HFFc6 (cell line): ENCODE results near the gene RTN4. TPM values are rescaled to one million over a fixed set of nuclear protein-coding genes. Genes with fewer than 3 reads are reported as not detected.

Experiments used
- DNase-seq: peaks from one replicate; pipeline ENCODE4 v3.0.0-alpha.2; 2018
- H3K27ac Mint-ChIP-seq: 2 replicates; pipeline ENCODE4 v1.8.0; 2020; ENCODE audit warnings: mild to moderate bottlenecking, mixed read lengths
- H3K27me3 Mint-ChIP-seq: 2 replicates; pipeline ENCODE4 v1.8.0; 2021; ENCODE audit warnings: mild to moderate bottlenecking, moderate library complexity, mixed read lengths; ENCODE audit not compliant: insufficient read depth
- H3K36me3 Mint-ChIP-seq: 2 replicates; pipeline ENCODE4 v1.8.0; 2021; ENCODE audit warnings: low read depth, mixed read lengths
- H3K4me1 Mint-ChIP-seq: 2 replicates; pipeline ENCODE4 v1.8.0; 2020; ENCODE audit warnings: low read depth, mixed read lengths
- H3K4me3 Mint-ChIP-seq: 2 replicates; pipeline ENCODE4 v1.8.0; 2020; ENCODE audit warnings: mild to moderate bottlenecking, moderate library complexity, mixed read lengths
- H3K9me3 Mint-ChIP-seq: 2 replicates; pipeline ENCODE4 v1.8.0; 2020; ENCODE audit warnings: mild to moderate bottlenecking, mixed read lengths
- long read RNA-seq: library from polyadenylated mRNA; unstranded; transcript quantifications from one replicate; pipeline ENCODE4 v2.0.0, GENCODE V29; 2019
- total RNA-seq, 6 experiments: library from RNA; stranded (reverse); fragmentation: NEBNext Ultra II Directional; extraction: Animal tissue kit (Norgen Biotek cat#: 25700); gene quantifications; 2 replicates in 1 of 6; 3 replicates in 5 of 6; pipeline ENCODE4 v1.2.3, GENCODE V29; 2021
- TF ChIP-seq, protein P1 (sequence below): fragments of 200-600 bp; sonication (generic); IDR thresholded peaks from 2 replicates; pipeline ENCODE4 v1.5.0; 2021; ENCODE audit warnings: antibody characterized with exemption, mild to moderate bottlenecking

Gene RTN4
- total RNA-seq = 1,000 to 10,000 TPM in 1 of 6 experiments, 100 to 1,000 TPM in 5; 820 to 1,001 (median 831) TPM
- long read RNA-seq, transcript RTN4-201 (7 exons, 2,333 nt) = major isoform, 86 of 193 reads
- long read RNA-seq, transcript RTN4-215 (2 exons, 860 nt) = minor isoform, 6 of 193 reads
- long read RNA-seq, partial matches to known transcripts = 40 of 193 reads
- long read RNA-seq, other reads (novel, unspliced or antisense) = 52 of 193 reads

DNA sequence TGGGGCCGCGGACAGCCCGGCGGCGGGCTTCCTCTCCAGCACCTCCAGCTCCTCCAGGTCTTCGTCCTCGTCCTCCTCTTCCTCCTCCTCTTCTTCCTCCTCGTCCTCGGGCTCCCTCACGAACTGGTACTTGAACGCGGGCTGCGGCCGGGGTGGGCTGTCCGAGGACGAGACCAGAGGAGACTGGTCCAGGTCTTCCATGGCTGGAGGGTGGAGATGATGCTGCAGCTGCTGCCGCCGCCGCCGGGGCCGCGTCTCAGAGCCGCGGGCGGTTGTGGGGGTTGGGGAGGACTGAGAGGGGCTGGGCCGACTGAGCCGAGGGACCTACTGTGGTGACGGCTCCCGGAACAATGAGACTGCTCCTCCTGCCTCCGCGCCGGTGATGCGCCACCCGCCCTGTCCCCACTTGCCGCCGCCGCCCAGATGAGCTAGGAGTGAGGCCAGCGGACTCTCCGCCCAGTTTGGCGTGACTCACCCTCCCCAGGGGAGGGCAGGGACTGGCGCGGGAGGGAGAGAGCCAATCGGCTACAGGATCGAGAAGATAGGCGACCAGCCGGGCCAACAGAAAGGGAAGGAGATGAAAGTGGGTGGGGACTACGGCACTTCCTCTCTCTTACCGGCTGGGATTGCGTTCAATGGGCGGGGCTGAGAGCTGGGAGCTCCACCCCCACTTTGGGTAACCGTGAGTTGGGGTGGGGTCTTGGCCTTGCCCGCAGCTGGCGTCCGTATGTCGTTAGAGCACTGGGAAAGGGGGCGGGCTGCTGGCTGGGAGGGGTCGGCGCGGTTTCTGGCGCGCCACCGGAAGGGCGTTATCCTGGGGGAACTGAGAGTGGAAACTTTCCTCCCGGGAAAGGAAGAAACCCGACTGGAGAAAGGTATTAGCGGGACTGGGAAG, at the start of gene RTN4:
Gene RTN4 (minus strand): TSS at position 352 of the 895 bp plus-strand sequence. CDS start 151 bp downstream, at position 201.
- Mint-ChIP-seq H3K27ac (peak within 1 kb of the TSS; percentile 100), H3K4me1 (peaks cover 48% of the 10 kb centered on the region), H3K9me3 (peaks cover 14% of the 10 kb centered on the region), H3K4me3 (peak within 1 kb of the TSS; percentile 100), H3K27me3 (peaks cover 11% of the 10 kb centered on the region), H3K36me3 (peaks cover 48% of the 10 kb centered on the region)
- DNase-seq = peak; percentile 99
- TF ChIP-seq, protein P1, sequence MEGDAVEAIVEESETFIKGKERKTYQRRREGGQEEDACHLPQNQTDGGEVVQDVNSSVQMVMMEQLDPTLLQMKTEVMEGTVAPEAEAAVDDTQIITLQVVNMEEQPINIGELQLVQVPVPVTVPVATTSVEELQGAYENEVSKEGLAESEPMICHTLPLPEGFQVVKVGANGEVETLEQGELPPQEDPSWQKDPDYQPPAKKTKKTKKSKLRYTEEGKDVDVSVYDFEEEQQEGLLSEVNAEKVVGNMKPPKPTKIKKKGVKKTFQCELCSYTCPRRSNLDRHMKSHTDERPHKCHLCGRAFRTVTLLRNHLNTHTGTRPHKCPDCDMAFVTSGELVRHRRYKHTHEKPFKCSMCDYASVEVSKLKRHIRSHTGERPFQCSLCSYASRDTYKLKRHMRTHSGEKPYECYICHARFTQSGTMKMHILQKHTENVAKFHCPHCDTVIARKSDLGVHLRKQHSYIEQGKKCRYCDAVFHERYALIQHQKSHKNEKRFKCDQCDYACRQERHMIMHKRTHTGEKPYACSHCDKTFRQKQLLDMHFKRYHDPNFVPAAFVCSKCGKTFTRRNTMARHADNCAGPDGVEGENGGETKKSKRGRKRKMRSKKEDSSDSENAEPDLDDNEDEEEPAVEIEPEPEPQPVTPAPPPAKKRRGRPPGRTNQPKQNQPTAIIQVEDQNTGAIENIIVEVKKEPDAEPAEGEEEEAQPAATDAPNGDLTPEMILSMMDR = no peak

DNA sequence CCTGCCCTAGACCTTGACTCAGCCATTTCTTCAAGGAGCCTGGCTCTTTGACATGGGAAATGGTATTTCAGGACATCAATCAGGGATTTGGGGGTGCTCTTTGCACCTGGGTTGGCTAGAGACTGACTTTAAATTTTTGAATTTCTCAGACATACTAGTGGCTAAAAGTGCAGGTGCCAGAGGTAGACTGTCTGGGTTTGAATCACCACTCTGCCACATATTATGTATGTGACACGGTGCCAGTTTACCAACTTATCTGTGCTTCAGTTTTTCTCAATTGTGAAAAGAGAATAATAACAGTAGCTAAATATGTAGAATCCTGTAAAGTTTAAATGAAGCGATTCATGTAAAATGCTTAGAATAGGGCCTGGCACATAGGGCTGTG, 49.2 kb upstream of the RTN4 start:
- TF ChIP-seq, protein P1 = no peak
- H3K27me3 Mint-ChIP-seq = no peaks in the 10 kb centered on the region
- DNase-seq = no peak
- H3K27ac Mint-ChIP-seq = peak overlapping the region; percentile 94
- H3K36me3 Mint-ChIP-seq = no peaks in the 10 kb centered on the region
- H3K9me3 Mint-ChIP-seq = no peaks in the 10 kb centered on the region
- H3K4me1 Mint-ChIP-seq = peaks cover 3% of the 10 kb centered on the region
- H3K4me3 Mint-ChIP-seq = no peak overlapping the region

DNA sequence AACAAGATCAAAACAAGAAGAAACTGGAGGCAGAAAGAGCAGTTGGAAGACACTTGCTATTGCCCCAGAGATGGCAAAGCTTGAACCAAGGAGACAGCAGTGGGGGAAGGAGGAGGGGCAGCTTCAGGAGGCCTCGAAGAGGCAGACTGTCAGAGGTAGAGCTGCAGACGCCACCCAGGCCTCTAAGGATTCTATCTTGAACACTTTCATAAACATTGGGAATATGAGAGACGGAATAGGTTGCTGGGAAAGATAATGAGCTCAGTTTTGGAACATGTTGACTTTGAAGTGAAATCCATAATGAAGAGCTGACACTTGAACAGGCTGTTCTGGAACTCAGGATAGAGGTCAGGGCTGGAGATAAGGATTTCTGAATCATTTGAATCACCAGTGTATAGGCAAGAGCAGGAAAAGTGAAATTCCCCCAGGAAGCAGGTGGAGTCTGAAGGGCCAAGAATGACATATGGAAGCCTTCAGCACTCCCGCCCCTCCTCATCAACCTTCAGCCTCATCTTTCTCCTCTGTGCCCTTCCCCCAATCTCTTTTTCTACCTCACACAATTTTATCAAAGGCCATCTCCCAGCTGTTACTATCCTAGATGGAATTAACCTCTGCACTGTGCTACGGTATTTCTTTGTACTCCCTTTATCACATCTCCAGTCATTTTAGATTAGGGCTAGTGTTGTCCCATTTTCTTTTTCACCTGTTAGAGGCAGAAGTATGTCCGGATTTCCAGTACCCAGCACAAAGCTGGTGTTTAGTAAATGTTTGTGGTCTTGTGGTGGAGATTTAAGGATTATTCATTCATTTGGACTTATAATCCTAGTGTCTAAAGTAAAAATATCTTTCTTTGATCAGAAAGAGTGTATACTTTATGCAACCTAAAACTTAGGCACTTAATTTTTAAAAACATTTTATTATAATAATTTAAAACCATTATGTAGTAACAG, 47.5 kb upstream of the RTN4 start:
- Mint-ChIP-seq H3K4me3 (no peak overlapping the region), H3K9me3 (no peaks in the 10 kb centered on the region), H3K4me1 (peaks cover 20% of the 10 kb centered on the region), H3K36me3 (no peaks in the 10 kb centered on the region), H3K27ac (no peak overlapping the region), H3K27me3 (no peaks in the 10 kb centered on the region)
- no peak for DNase-seq
- TF ChIP-seq, protein P1 = no peak

DNA sequence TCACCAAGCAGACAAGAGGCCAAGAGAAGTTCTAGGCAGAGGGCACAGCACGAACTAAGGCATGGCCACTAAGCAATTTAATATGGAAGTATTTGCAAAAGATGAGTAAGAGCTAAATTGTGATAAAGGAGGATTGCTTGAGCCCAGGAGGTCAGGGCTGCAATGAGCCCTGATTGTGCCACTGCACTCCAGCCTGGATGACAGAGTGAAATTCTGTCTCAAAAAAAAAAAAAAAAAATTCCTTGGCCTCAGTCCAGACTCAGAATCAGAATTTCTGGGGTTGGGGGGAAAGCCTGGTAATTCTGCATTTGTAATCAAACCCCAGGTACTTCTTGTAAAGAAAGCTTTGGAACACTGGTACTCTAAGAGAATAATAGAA, 46.8 kb upstream of the RTN4 start:
- Mint-ChIP-seq H3K4me1 (peaks cover 24% of the 10 kb centered on the region), H3K27me3 (no peaks in the 10 kb centered on the region; the same call in 1 of the 2 replicates), H3K27ac (no peak overlapping the region), H3K4me3 (no peak overlapping the region), H3K36me3 (no peaks in the 10 kb centered on the region), H3K9me3 (no peaks in the 10 kb centered on the region)
- TF ChIP-seq, protein P1 = no peak
- no peak for DNase-seq

DNA sequence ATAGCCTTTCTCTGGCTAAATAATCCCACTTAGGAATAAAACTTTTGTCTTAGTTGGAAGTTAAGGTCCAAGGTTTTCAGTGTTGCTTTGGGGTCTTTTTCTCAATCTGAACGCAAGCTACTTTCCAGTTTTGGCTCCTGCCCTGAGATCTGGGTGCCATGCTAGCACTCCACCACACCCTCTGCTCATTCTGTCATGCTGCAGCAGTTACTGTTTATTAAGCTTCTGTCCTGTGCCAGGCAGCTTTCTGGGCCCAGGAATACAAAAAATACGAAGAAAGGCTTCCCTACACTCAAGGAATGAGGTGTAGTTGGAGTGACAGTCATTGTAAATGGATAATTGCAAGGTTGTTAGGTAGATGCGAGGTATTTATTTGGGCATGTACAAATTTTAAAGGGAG, 46.3 kb upstream of the RTN4 start:
- Mint-ChIP-seq H3K27ac (no peak overlapping the region), H3K4me1 (peaks cover 24% of the 10 kb centered on the region), H3K36me3 (no peaks in the 10 kb centered on the region), H3K4me3 (no peak overlapping the region), H3K9me3 (no peaks in the 10 kb centered on the region), H3K27me3 (no peaks in the 10 kb centered on the region; the same call in 1 of the 2 replicates)
- DNase-seq = no peak
- TF ChIP-seq, protein P1 = no peak
